Ishikawa (cell line): ENCODE data around the gene C2orf92.

Experiments
- CEBPB ChIP-seq: IDR thresholded peaks from 2 replicates; pipeline ENCODE4 v1.6.1; 2012
- CREB1 ChIP-seq: IDR thresholded peaks from 2 replicates; pipeline ENCODE4 v1.6.1; 2012; ENCODE audit warnings: low read depth
- EGR1 ChIP-seq: IDR thresholded peaks from 2 replicates; pipeline ENCODE4 v1.6.1; 2012
- EP300 ChIP-seq: IDR thresholded peaks from 2 replicates; pipeline ENCODE4 v1.6.1; 2012; ENCODE audit warnings: borderline replicate concordance
- FOXM1 ChIP-seq: IDR thresholded peaks from 2 replicates; pipeline ENCODE4 v1.6.1; 2012; ENCODE audit warnings: low read depth, borderline replicate concordance
- MAX ChIP-seq: IDR thresholded peaks from 2 replicates; pipeline ENCODE4 v1.6.1; 2012
- NFIC ChIP-seq: IDR thresholded peaks from 2 replicates; pipeline ENCODE4 v1.6.1; 2012
- RAD21 ChIP-seq: IDR thresholded peaks from 2 replicates; pipeline ENCODE4 v1.6.1; 2012; ENCODE audit warnings: low read depth
- REST ChIP-seq: IDR thresholded peaks from 2 replicates; pipeline ENCODE4 v1.6.1; 2012; ENCODE audit warnings: low read depth, mild to moderate bottlenecking
- TAF1 ChIP-seq: IDR thresholded peaks from 2 replicates; pipeline ENCODE4 v1.6.1; 2012; ENCODE audit warnings: low read depth, mild to moderate bottlenecking
- TCF12 ChIP-seq: IDR thresholded peaks from 2 replicates; pipeline ENCODE4 v1.6.1; 2012; ENCODE audit warnings: low read depth
- TEAD4 ChIP-seq: IDR thresholded peaks from 2 replicates; pipeline ENCODE4 v1.6.1; 2012
- USF1 ChIP-seq: IDR thresholded peaks from 2 replicates; pipeline ENCODE4 v1.6.1; 2012
- YY1 ChIP-seq: IDR thresholded peaks from 2 replicates; pipeline ENCODE4 v1.6.1; 2012; ENCODE audit warnings: low read depth
- ZBTB7A ChIP-seq: IDR thresholded peaks from 2 replicates; pipeline ENCODE4 v1.6.1; 2012; ENCODE audit warnings: low read depth

C2orf92 gene

GRCh38 chr2:97718051-97718882 lies 48.8 kb downstream of the C2orf92 start:
- TF ChIP-seq YY1 (no peak), EGR1 (no peak), EP300 (no peak), CEBPB (no peak), MAX (no peak), REST (no peak), ZBTB7A (no peak), TEAD4 (no peak), USF1 (no peak), FOXM1 (no peak), CREB1 (no peak)

- TF ChIP-seq EP300 (no peak), EGR1 (no peak), YY1 (no peak), FOXM1 (no peak)
These were observed 49.4 kb downstream of the C2orf92 start for GRCh38 chr2:97718942-97719341.

- TF ChIP-seq CREB1 = no peak
- TF ChIP-seq CEBPB = no peak
- TF ChIP-seq EGR1 = no peak
- TF ChIP-seq NFIC = no peak
- no peak for TF ChIP-seq REST
- no peak for TF ChIP-seq EP300
- no peak for TF ChIP-seq RAD21
- TF ChIP-seq TEAD4 = no peak
- no peak for TF ChIP-seq FOXM1
- no peak for TF ChIP-seq YY1
- TF ChIP-seq MAX = no peak
- no peak for TF ChIP-seq USF1
- TF ChIP-seq TCF12 = no peak
- no peak for TF ChIP-seq ZBTB7A
- no peak for TF ChIP-seq TAF1
These were observed 50.0 kb downstream of the C2orf92 start for GRCh38 chr2:97719362-97720155.

- TF ChIP-seq EGR1 (no peak), CREB1 (no peak), MAX (no peak), FOXM1 (no peak), USF1 (no peak), RAD21 (no peak), NFIC (no peak)
These were observed 51.2 kb downstream of the C2orf92 start for GRCh38 chr2:97720746-97721145.

GRCh38 chr2:97722227-97722626 lies 52.7 kb downstream of the C2orf92 start:
- no peak for TF ChIP-seq RAD21
